SU-DHL-6 (cell line): ENCODE results near the gene MRPS26.

Source experiments
- EZH2phosphoT487 ChIP-seq: fragments of 200-600 bp; sonication (generic), shearing (Covaris generic); conservative IDR thresholded peaks from 2 replicates; pipeline ENCODE4 v1.6.1; 2018; ENCODE audit warnings: mild to moderate bottlenecking, antibody characterized with exemption, low read length, moderate library complexity, mixed read lengths
- TF ChIP-seq, protein P1 (sequence below): fragments of 200-600 bp; sonication (generic); IDR thresholded peaks from one replicate; pipeline ENCODE4 v1.5.1; 2017; ENCODE audit warnings: antibody characterized with exemption, mild to moderate bottlenecking, low read length, moderate library complexity; ENCODE audit not compliant: insufficient read depth, poor library complexity, severe bottlenecking

DNA sequence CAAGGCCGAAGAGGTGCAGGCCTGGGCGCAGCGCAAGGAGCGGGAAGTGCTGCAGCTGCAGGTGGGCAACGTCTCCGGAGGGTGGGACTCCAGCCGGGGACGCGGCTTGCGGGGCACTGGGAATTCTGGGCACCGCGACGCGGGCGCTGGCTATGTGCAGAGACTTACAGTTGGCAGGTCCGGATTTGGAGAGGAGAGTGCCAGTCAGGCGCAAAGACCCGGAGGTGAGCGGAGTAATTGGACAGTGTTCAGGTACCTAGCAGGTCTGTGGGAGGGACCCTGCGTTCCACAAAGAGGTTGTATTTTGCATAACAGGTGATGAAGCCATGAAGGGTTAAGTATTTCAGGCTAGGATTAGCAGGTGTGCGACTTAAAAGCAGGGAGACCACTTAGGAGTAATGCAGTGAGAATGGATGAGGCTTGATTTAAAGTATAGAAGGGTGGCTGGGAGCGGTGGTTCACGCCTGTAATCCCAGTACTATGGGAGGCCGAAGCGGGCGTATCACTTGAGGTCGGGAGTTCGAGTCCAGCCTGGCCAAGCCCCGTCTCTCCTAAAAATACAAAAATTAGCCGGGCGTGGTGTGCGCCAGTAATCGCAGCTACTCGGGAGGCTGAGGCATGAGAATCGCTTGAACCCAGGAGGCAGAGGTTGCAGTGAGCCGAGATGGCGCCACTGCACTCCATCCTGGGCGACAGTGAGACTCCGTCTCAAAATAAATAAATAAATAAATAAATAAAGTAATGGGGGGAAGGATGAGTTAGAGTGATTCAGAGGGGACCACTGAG lies 1.0 kb downstream of the MRPS26 start:
- TF ChIP-seq, protein P1, sequence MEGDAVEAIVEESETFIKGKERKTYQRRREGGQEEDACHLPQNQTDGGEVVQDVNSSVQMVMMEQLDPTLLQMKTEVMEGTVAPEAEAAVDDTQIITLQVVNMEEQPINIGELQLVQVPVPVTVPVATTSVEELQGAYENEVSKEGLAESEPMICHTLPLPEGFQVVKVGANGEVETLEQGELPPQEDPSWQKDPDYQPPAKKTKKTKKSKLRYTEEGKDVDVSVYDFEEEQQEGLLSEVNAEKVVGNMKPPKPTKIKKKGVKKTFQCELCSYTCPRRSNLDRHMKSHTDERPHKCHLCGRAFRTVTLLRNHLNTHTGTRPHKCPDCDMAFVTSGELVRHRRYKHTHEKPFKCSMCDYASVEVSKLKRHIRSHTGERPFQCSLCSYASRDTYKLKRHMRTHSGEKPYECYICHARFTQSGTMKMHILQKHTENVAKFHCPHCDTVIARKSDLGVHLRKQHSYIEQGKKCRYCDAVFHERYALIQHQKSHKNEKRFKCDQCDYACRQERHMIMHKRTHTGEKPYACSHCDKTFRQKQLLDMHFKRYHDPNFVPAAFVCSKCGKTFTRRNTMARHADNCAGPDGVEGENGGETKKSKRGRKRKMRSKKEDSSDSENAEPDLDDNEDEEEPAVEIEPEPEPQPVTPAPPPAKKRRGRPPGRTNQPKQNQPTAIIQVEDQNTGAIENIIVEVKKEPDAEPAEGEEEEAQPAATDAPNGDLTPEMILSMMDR = no peak
- no peak for TF ChIP-seq EZH2phosphoT487
